Activated T-cell treated with anti-CD3 and anti-CD28 coated beads, Interleukin-2, amount 50 U/mL, for 72 hours (primary cell): ENCODE measurements around the gene LYPLAL1. TPM values are rescaled to one million over a fixed set of nuclear protein-coding genes. Genes with fewer than 3 reads are reported as not detected.

Source experiments
- ATAC-seq, 2 donors: fragments of 150-1000 bp; cut with Tn5 transposase; replicated peaks in 1 of 2; 2 replicates each; pipeline ENCODE4 v1.10.0; 2021; ENCODE audit warnings: moderate library complexity in 2 of 2, mild to moderate bottlenecking in 1 of 2
- DNase-seq, 2 donors: peaks; one replicate each; pipeline ENCODE4 v3.0.0; 2021 to 2022; ENCODE audit warnings: mixed read lengths in 1 of 2
- H3K27ac Mint-ChIP-seq: one replicate; pipeline ENCODE4 v1.8.0; 2022; ENCODE audit warnings: mild to moderate bottlenecking, moderate library complexity, mixed read lengths
- H3K27me3 Mint-ChIP-seq: one replicate; pipeline ENCODE4 v1.8.0; 2022; ENCODE audit warnings: low read depth, mixed read lengths
- H3K36me3 Mint-ChIP-seq, 2 donors: one replicate each; pipeline ENCODE4 v1.8.0; 2022; ENCODE audit warnings: mixed read lengths in 2 of 2, mild to moderate bottlenecking in 1 of 2; ENCODE audit not compliant: insufficient read depth in 2 of 2
- H3K4me1 Mint-ChIP-seq: one replicate; pipeline ENCODE4 v1.8.0; 2022; ENCODE audit warnings: low read depth, mixed read lengths
- H3K4me3 Mint-ChIP-seq, 2 donors: one replicate each; pipeline ENCODE4 v1.8.0; 2022; ENCODE audit warnings: mild to moderate bottlenecking in 2 of 2, mixed read lengths in 2 of 2, moderate library complexity in 2 of 2
- H3K9me3 Mint-ChIP-seq, 2 donors: one replicate each; pipeline ENCODE4 v1.8.0; 2022; ENCODE audit warnings: mixed read lengths in 2 of 2
- total RNA-seq, 2 donors: library from RNA; stranded (reverse); gene quantifications; one replicate each; pipeline ENCODE4 v1.2.3, GENCODE V29; 2022

The LYPLAL1 gene
- total RNA-seq, 2 donors from 2014 or later: 27.6 to 28.9 TPM

- no peaks in the 10 kb centered on the region for H3K9me3 Mint-ChIP-seq
- no peaks in the 10 kb centered on the region for H3K27me3 Mint-ChIP-seq
- ATAC-seq: no peak
- no peaks in the 10 kb centered on the region for H3K36me3 Mint-ChIP-seq
- H3K4me1 Mint-ChIP-seq: no peaks in the 10 kb centered on the region
- H3K27ac Mint-ChIP-seq: no peak overlapping the region
- H3K4me3 Mint-ChIP-seq: no peak overlapping the region
- DNase-seq: no peak
Measured at GRCh38 chr1:219149953-219150352, 23.7 kb upstream of the LYPLAL1 start.

GRCh38 chr1:219150913-219151312 is 22.8 kb upstream of the LYPLAL1 start:
- no peak overlapping the region for H3K4me3 Mint-ChIP-seq
- ATAC-seq: no peak
- H3K9me3 Mint-ChIP-seq: no peaks in the 10 kb centered on the region
- H3K4me1 Mint-ChIP-seq: no peaks in the 10 kb centered on the region
- no peak for DNase-seq
- H3K36me3 Mint-ChIP-seq: no peaks in the 10 kb centered on the region
- no peak overlapping the region for H3K27ac Mint-ChIP-seq
- H3K27me3 Mint-ChIP-seq: no peaks in the 10 kb centered on the region

GRCh38 chr1:219151467-219151866 is 22.2 kb upstream of the LYPLAL1 start:
- ATAC-seq (no peak), DNase-seq (no peak)
- Mint-ChIP-seq H3K27ac (no peak overlapping the region), H3K4me3 (no peak overlapping the region), H3K27me3 (no peaks in the 10 kb centered on the region), H3K9me3 (no peaks in the 10 kb centered on the region), H3K4me1 (no peaks in the 10 kb centered on the region), H3K36me3 (no peaks in the 10 kb centered on the region)

- Mint-ChIP-seq H3K27ac (no peak overlapping the region), H3K9me3 (no peaks in the 10 kb centered on the region), H3K36me3 (no peaks in the 10 kb centered on the region), H3K4me1 (no peaks in the 10 kb centered on the region), H3K27me3 (no peaks in the 10 kb centered on the region), H3K4me3 (no peak overlapping the region)
- DNase-seq: no peak
- ATAC-seq: no peak
Measured at GRCh38 chr1:219152751-219153150, 20.9 kb upstream of the LYPLAL1 start.

- Mint-ChIP-seq H3K4me3 (no peak overlapping the region), H3K36me3 (no peaks in the 10 kb centered on the region), H3K9me3 (no peaks in the 10 kb centered on the region), H3K27me3 (no peaks in the 10 kb centered on the region), H3K27ac (no peak overlapping the region), H3K4me1 (no peaks in the 10 kb centered on the region)
- no peak for DNase-seq
- ATAC-seq: no peak
Measured at GRCh38 chr1:219153723-219154122, 20.0 kb upstream of the LYPLAL1 start.

GRCh38 chr1:219155135-219155534 is 18.5 kb upstream of the LYPLAL1 start:
- H3K36me3 Mint-ChIP-seq: no peaks in the 10 kb centered on the region
- H3K27me3 Mint-ChIP-seq: peaks cover 5% of the 10 kb centered on the region
- H3K4me1 Mint-ChIP-seq: no peaks in the 10 kb centered on the region
- DNase-seq (no peak), ATAC-seq (no peak)
- no peak overlapping the region for H3K4me3 Mint-ChIP-seq
- H3K27ac Mint-ChIP-seq: no peak overlapping the region
- no peaks in the 10 kb centered on the region for H3K9me3 Mint-ChIP-seq

- Mint-ChIP-seq H3K4me3 (no peak overlapping the region), H3K27ac (no peak overlapping the region), H3K9me3 (no peaks in the 10 kb centered on the region), H3K4me1 (no peaks in the 10 kb centered on the region), H3K36me3 (no peaks in the 10 kb centered on the region), H3K27me3 (peaks cover 19% of the 10 kb centered on the region)
- DNase-seq (no peak), ATAC-seq (no peak)
Measured at GRCh38 chr1:219159946-219160645, 13.6 kb upstream of the LYPLAL1 start.

- Mint-ChIP-seq H3K27ac (no peak overlapping the region), H3K27me3 (peaks cover 19% of the 10 kb centered on the region), H3K9me3 (no peaks in the 10 kb centered on the region), H3K4me1 (no peaks in the 10 kb centered on the region), H3K4me3 (no peak overlapping the region), H3K36me3 (no peaks in the 10 kb centered on the region)
- no peak for ATAC-seq
- DNase-seq: no peak
Measured at GRCh38 chr1:219160967-219161366, 12.7 kb upstream of the LYPLAL1 start.

- Mint-ChIP-seq H3K27me3 (peaks cover 19% of the 10 kb centered on the region), H3K9me3 (no peaks in the 10 kb centered on the region), H3K4me1 (no peaks in the 10 kb centered on the region), H3K27ac (no peak overlapping the region), H3K4me3 (no peak overlapping the region), H3K36me3 (no peaks in the 10 kb centered on the region)
- no peak for ATAC-seq
- DNase-seq: no peak
Measured at GRCh38 chr1:219161371-219161770, 12.3 kb upstream of the LYPLAL1 start.

GRCh38 chr1:219163401-219163954 is 10.2 kb upstream of the LYPLAL1 start:
- Mint-ChIP-seq H3K27ac (no peak overlapping the region), H3K4me1 (no peaks in the 10 kb centered on the region), H3K4me3 (no peak overlapping the region), H3K27me3 (peaks cover 19% of the 10 kb centered on the region), H3K9me3 (no peaks in the 10 kb centered on the region), H3K36me3 (no peaks in the 10 kb centered on the region)
- no peak for ATAC-seq
- DNase-seq: no peak

GRCh38 chr1:219171192-219171935 is 2.3 kb upstream of the LYPLAL1 start:
- DNase-seq: no peak
- Mint-ChIP-seq H3K4me1 (peaks cover 43% of the 10 kb centered on the region), H3K27ac (no peak overlapping the region), H3K9me3 (peaks cover 0 to 3% of the 10 kb centered on the region in 2 donors), H3K36me3 (peaks cover 6 to 8% of the 10 kb centered on the region in 2 donors), H3K27me3 (no peaks in the 10 kb centered on the region), H3K4me3 (no peak overlapping the region)
- ATAC-seq: no peak

GRCh38 chr1:219172821-219173220 is 857 bp upstream of the LYPLAL1 start:
- Mint-ChIP-seq H3K4me1 (peaks cover 55% of the 10 kb centered on the region), H3K27ac (peak overlapping the region; percentile 92), H3K36me3 (peaks cover 6 to 8% of the 10 kb centered on the region in 2 donors), H3K9me3 (peaks cover 0 to 3% of the 10 kb centered on the region in 2 donors), H3K27me3 (no peaks in the 10 kb centered on the region), H3K4me3 (peak overlapping the region; percentile 83 to 97)
- DNase-seq (no peak), ATAC-seq (no peak)

GRCh38 chr1:219173434-219173757 is 282 bp upstream of the LYPLAL1 start:
- DNase-seq (no peak), ATAC-seq (no peak)
- H3K4me3 Mint-ChIP-seq: peak overlapping the region; percentile 83 to 97
- peaks cover 0 to 3% of the 10 kb centered on the region in 2 donors for H3K9me3 Mint-ChIP-seq
- H3K4me1 Mint-ChIP-seq: peaks cover 57% of the 10 kb centered on the region
- H3K27ac Mint-ChIP-seq: peak overlapping the region; percentile 92
- no peaks in the 10 kb centered on the region for H3K27me3 Mint-ChIP-seq
- H3K36me3 Mint-ChIP-seq: peaks cover 6 to 8% of the 10 kb centered on the region in 2 donors
